RWPE2 (cell line): ENCODE results near the gene GREM2.

Experiments
- ATAC-seq: fragments of 200-7000 bp; cut with Tn5 transposase; 3 replicates; pipeline ENCODE4 v1.9.1; 2021; ENCODE audit warnings: low read depth
- DNase-seq: peaks from one replicate; pipeline ENCODE4 v3.0.0-alpha.2; 2020; ENCODE audit warnings: low spot score
- H3K27ac ChIP-seq: fragments of 450-650 bp; 2 replicates; pipeline ENCODE4 v1.5.1; 2017; ENCODE audit warnings: mild to moderate bottlenecking; ENCODE audit not compliant: poor library complexity, severe bottlenecking
- H3K27me3 ChIP-seq: fragments of 250-450 bp; sonication (Bioruptor Pico); 2 replicates; pipeline ENCODE4 v1.5.1; 2021; ENCODE audit warnings: mild to moderate bottlenecking, moderate library complexity; ENCODE audit not compliant: insufficient read depth, poor library complexity, severe bottlenecking
- H3K36me3 ChIP-seq: fragments of 250-450 bp; sonication (Bioruptor Pico); 2 replicates; pipeline ENCODE4 v1.5.1; 2020; ENCODE audit warnings: low read depth, mild to moderate bottlenecking, moderate library complexity
- H3K4me1 ChIP-seq: fragments of 250-450 bp; sonication (Bioruptor Pico); 2 replicates; pipeline ENCODE4 v1.5.1; 2021; ENCODE audit warnings: mild to moderate bottlenecking, moderate library complexity; ENCODE audit not compliant: insufficient read depth, poor library complexity, severe bottlenecking
- H3K4me3 ChIP-seq: fragments of 250-450 bp; sonication (Bioruptor Pico); 2 replicates; pipeline ENCODE4 v1.5.1; 2021; ENCODE audit warnings: mild to moderate bottlenecking, moderate library complexity; ENCODE audit not compliant: severe bottlenecking
- H3K9me3 ChIP-seq: fragments of 250-450 bp; sonication (Bioruptor Pico); 2 replicates; pipeline ENCODE4 v1.5.1; 2021; ENCODE audit warnings: mild to moderate bottlenecking, moderate library complexity; ENCODE audit not compliant: severe bottlenecking
- CTCF ChIP-seq: fragments of 450-650 bp; IDR thresholded peaks from one replicate; pipeline ENCODE4 v1.5.1; 2017; ENCODE audit warnings: mild to moderate bottlenecking, moderate library complexity; ENCODE audit not compliant: poor library complexity, severe bottlenecking

Gene GREM2

GRCh38 chr1:240644732-240645131 lies 32.8 kb upstream of the GREM2 start:
- no peak for TF ChIP-seq CTCF
- Histone ChIP-seq H3K27ac (no peak overlapping the region), H3K4me3 (no peak overlapping the region), H3K36me3 (no peaks in the 10 kb centered on the region), H3K4me1 (no peaks in the 10 kb centered on the region), H3K27me3 (no peaks in the 10 kb centered on the region), H3K9me3 (no peaks in the 10 kb centered on the region)
- ATAC-seq = no peak
- no peak for DNase-seq

- no peak overlapping the region for H3K27ac ChIP-seq
- H3K9me3 ChIP-seq = no peaks in the 10 kb centered on the region
- no peak for TF ChIP-seq CTCF
- ATAC-seq (no peak), DNase-seq (no peak)
- H3K36me3 ChIP-seq = no peaks in the 10 kb centered on the region
- H3K4me1 ChIP-seq = no peaks in the 10 kb centered on the region
- H3K27me3 ChIP-seq = no peaks in the 10 kb centered on the region
- no peak overlapping the region for H3K4me3 ChIP-seq
These were observed 23.7 kb upstream of the GREM2 start for GRCh38 chr1:240635466-240636256.

- TF ChIP-seq CTCF = no peak
- Histone ChIP-seq H3K4me1 (no peaks in the 10 kb centered on the region), H3K27ac (no peak overlapping the region), H3K36me3 (no peaks in the 10 kb centered on the region), H3K4me3 (no peak overlapping the region), H3K9me3 (no peaks in the 10 kb centered on the region), H3K27me3 (no peaks in the 10 kb centered on the region)
- no peak for DNase-seq
- no peak for ATAC-seq
These were observed 18.5 kb upstream of the GREM2 start for GRCh38 chr1:240630409-240630808.

GRCh38 chr1:240621249-240621648 lies 9.3 kb upstream of the GREM2 start:
- H3K4me1 ChIP-seq = no peaks in the 10 kb centered on the region
- ATAC-seq = peak; percentile 71
- no peaks in the 10 kb centered on the region for H3K36me3 ChIP-seq
- TF ChIP-seq CTCF = no peak
- H3K9me3 ChIP-seq = no peaks in the 10 kb centered on the region
- H3K4me3 ChIP-seq = no peak overlapping the region
- H3K27ac ChIP-seq = no peak overlapping the region
- DNase-seq = no peak
- no peaks in the 10 kb centered on the region for H3K27me3 ChIP-seq

- Histone ChIP-seq H3K4me1 (no peaks in the 10 kb centered on the region), H3K9me3 (no peaks in the 10 kb centered on the region), H3K36me3 (no peaks in the 10 kb centered on the region), H3K27me3 (no peaks in the 10 kb centered on the region), H3K27ac (no peak overlapping the region), H3K4me3 (no peak overlapping the region)
- DNase-seq (no peak), ATAC-seq (no peak)
- no peak for TF ChIP-seq CTCF
These were observed 8.1 kb upstream of the GREM2 start for GRCh38 chr1:240619906-240620621.
